ENCODE results near the gene CHMP4B.

Gene CHMP4B

DNA sequence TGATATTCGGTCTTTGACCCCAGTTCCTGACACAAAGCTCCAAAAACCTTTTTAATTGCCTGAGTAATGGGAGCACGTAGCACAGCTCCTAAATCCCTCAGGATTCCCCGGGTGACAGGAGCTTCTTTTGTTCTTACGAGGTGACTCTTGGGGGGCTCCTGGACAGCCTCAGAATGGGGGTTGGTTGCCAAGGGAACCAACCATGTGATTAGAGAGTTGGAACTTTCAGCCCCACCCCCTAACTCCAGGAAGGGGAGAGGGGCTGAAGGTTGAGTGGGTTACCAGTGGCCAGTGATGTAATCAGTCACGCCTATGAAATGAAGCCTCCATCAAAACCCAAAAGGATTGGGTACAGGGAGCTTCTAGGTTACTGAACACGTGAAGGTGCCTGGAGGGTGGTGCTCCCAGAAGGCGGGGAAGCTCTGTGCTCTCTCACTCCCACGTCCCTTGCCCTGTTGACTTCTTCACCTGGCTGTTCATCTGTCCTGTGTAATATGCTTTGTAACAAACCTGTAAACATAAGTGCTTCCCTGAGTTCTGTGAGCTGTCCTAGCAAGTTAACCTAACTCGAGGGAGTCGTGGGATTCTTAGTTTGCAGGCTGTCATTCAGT lies 89.5 kb downstream of the CHMP4B start:
- no peak for DNase-seq (ENCODE audit: low read depth in 2 of 2)

DNA sequence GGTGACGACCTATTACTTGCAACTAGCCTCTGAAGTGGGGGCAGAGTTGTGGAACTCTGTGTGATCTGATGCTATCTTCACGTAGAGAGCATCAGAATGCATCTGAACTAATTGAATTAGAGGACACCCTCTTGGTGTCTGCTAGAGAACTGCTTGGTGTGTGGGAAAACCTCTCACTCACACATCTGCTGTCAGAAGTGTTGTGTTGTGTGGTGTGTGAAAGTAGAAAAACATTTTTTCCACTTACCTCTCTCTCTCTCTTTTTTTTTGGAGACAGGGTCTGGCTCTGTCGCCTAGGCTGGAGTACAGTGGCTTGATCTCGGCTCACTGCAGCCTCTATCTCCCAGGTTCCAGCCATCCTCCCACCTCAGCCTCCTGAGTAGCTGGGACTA lies 90.0 kb downstream of the CHMP4B start:
- DNase-seq (ENCODE audit: low read depth in 2 of 2), result no peak

DNA sequence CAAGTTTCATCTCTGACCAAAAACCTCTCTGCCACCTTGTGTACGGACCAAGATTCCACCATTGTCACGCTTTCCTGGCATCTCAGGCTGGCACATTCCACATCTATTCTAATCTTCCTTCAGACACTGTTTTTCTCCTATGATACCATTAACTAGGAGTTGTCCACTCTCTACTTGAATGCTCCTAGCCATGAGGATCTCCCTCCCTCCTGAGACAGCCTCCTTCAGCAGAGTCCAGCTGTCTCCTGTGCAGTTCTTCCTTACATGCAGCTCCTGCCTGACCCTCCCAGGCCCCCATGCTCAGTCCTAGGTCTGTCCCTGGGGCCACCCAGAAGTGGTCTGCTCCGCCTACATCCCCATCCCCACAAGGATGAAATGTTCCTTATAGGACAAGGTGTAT lies 90.9 kb downstream of the CHMP4B start:
- DNase-seq (ENCODE audit: low read depth in 2 of 2), result no peak

Data from stimulated activated CD4-positive, alpha-beta T cell treated with anti-CD3 and anti-CD28 coated beads, Interleukin-12 subunit alpha, Interleukin-12 subunit beta, amount 100 ng/mL, for 24 hours (primary cell).